GM23338 (cell line): Measurements from ENCODE around the gene RENBP. TPM values are rescaled to one million over a fixed set of nuclear protein-coding genes. Genes with fewer than 3 reads are reported as not detected.
A peak's percentile ranks its signal among the peaks of the same experiment; 100 is the strongest.

Experiments used
- ATAC-seq: fragments of 200-7000 bp; cut with Tn5 transposase; 3 replicates; pipeline ENCODE4 v1.9.1; 2020
- DNase-seq: peaks from one replicate; pipeline ENCODE4 v3.0.0-alpha.2; 2015; ENCODE audit warnings: low spot score
- H2AFZ ChIP-seq: fragments of 200-600 bp; sonication (generic); 2 replicates; pipeline ENCODE4 v1.8.0; 2016; ENCODE audit warnings: antibody characterized with exemption, mild to moderate bottlenecking, moderate library complexity
- H3F3A ChIP-seq: fragments of 200-600 bp; sonication (generic); replicated peaks from 2 replicates; pipeline ENCODE4 v1.8.0; 2017; ENCODE audit warnings: antibody characterized with exemption, mixed run types, low read depth
- H3K27ac ChIP-seq: fragments of 200-600 bp; sonication (generic); 2 replicates; pipeline ENCODE4 v1.6.1; 2016; ENCODE audit warnings: low read depth
- H3K27me3 ChIP-seq: fragments of 200-600 bp; sonication (generic); 2 replicates; pipeline ENCODE4 v1.8.0; 2016; ENCODE audit warnings: mild to moderate bottlenecking, mixed run types, moderate library complexity; ENCODE audit not compliant: insufficient read depth
- H3K36me3 ChIP-seq: fragments of 200-600 bp; sonication (generic); 2 replicates; pipeline ENCODE4 v1.8.0; 2016; ENCODE audit warnings: mild to moderate bottlenecking; ENCODE audit not compliant: insufficient read depth
- H3K4me1 ChIP-seq: fragments of 200-600 bp; sonication (generic); 2 replicates; pipeline ENCODE4 v1.8.0; 2016; ENCODE audit warnings: mild to moderate bottlenecking, moderate library complexity; ENCODE audit not compliant: insufficient read depth
- H3K4me2 ChIP-seq: fragments of 200-600 bp; sonication (generic); 2 replicates; pipeline ENCODE4 v1.7.1; 2017; ENCODE audit warnings: mixed run types
- H3K4me3 ChIP-seq: fragments of 200-600 bp; sonication (generic); 2 replicates; pipeline ENCODE4 v1.6.1; 2016; ENCODE audit warnings: mixed run types
- H3K79me2 ChIP-seq: fragments of 200-600 bp; sonication (generic); replicated peaks from 2 replicates; pipeline ENCODE4 v1.8.0; 2017; ENCODE audit warnings: mild to moderate bottlenecking; ENCODE audit not compliant: insufficient read depth
- H3K9me2 ChIP-seq: fragments of 200-600 bp; sonication (generic); 2 replicates; pipeline ENCODE4 v1.8.0; 2017; ENCODE audit not compliant: insufficient read depth
- H4K20me1 ChIP-seq: fragments of 200-600 bp; sonication (generic); replicated peaks from 2 replicates; pipeline ENCODE4 v1.8.0; 2017; ENCODE audit warnings: mild to moderate bottlenecking; ENCODE audit not compliant: insufficient read depth
- H3K27ac Mint-ChIP-seq: 2 replicates; pipeline ENCODE4 v1.8.0; 2020; ENCODE audit warnings: inconsistent platforms, mild to moderate bottlenecking, moderate library complexity, mixed read lengths
- H3K27me3 Mint-ChIP-seq: 3 replicates; pipeline ENCODE4 v1.8.0; 2022; ENCODE audit warnings: low read depth, mild to moderate bottlenecking, moderate library complexity, mixed read lengths, inconsistent platforms; ENCODE audit not compliant: insufficient read depth, poor library complexity
- H3K36me3 Mint-ChIP-seq: 3 replicates; pipeline ENCODE4 v1.8.0; 2021; ENCODE audit warnings: low read depth, mild to moderate bottlenecking, inconsistent platforms, moderate library complexity, mixed read lengths
- H3K4me1 Mint-ChIP-seq: 3 replicates; pipeline ENCODE4 v1.8.0; 2020; ENCODE audit warnings: mild to moderate bottlenecking, inconsistent platforms, mixed read lengths
- H3K4me3 Mint-ChIP-seq: 3 replicates; pipeline ENCODE4 v1.8.0; 2021; ENCODE audit warnings: moderate library complexity, mild to moderate bottlenecking, inconsistent platforms, mixed read lengths
- H3K9me3 Mint-ChIP-seq: 3 replicates; pipeline ENCODE4 v1.8.0; 2020; ENCODE audit warnings: moderate library complexity, mild to moderate bottlenecking, inconsistent platforms, mixed read lengths
- ZNF114 ChIP-seq: fragments of 250-450 bp; sonication (Bioruptor Pico); IDR thresholded peaks from 2 replicates; pipeline ENCODE4 v1.5.0; 2020; ENCODE audit warnings: mild to moderate bottlenecking, moderate library complexity
- polyA plus RNA-seq: library from polyadenylated mRNA; unstranded; fragments of >200 nt; fragmentation: Nextera tagmentation; extraction: Ambion mirVana; gene quantifications from 2 replicates; pipeline ENCODE4 v1.2.1, GENCODE V29; 2016
- total RNA-seq: library from RNA; depleted of rRNA; stranded (reverse); fragments of >200 nt; shearing (Covaris generic); gene quantifications from 2 replicates; pipeline ENCODE4 v1.2.3, GENCODE V29; 2014
- TF ChIP-seq, protein P1 (sequence below): fragments of 250-450 bp; sonication (Bioruptor Pico); IDR thresholded peaks from 2 replicates; pipeline ENCODE4 v1.5.0; 2020; ENCODE audit warnings: mild to moderate bottlenecking, moderate library complexity
- TF ChIP-seq, protein P2 (sequence below), 2 experiments: fragments of 200-600 bp in 1 of 2; sonication (generic) in 1 of 2; conservative IDR thresholded peaks; 2 replicates each; pipeline versions ENCODE4 v1.5.1 to v1.6.1; 2016 to 2017; ENCODE audit warnings: antibody characterized with exemption in 2 of 2, low read depth in 2 of 2, mild to moderate bottlenecking in 2 of 2, moderate library complexity in 1 of 2

Gene RENBP
- total and polyA plus RNA-seq, 2 experiments from 2014 or later: 2.0 to 10.3 TPM

DNA sequence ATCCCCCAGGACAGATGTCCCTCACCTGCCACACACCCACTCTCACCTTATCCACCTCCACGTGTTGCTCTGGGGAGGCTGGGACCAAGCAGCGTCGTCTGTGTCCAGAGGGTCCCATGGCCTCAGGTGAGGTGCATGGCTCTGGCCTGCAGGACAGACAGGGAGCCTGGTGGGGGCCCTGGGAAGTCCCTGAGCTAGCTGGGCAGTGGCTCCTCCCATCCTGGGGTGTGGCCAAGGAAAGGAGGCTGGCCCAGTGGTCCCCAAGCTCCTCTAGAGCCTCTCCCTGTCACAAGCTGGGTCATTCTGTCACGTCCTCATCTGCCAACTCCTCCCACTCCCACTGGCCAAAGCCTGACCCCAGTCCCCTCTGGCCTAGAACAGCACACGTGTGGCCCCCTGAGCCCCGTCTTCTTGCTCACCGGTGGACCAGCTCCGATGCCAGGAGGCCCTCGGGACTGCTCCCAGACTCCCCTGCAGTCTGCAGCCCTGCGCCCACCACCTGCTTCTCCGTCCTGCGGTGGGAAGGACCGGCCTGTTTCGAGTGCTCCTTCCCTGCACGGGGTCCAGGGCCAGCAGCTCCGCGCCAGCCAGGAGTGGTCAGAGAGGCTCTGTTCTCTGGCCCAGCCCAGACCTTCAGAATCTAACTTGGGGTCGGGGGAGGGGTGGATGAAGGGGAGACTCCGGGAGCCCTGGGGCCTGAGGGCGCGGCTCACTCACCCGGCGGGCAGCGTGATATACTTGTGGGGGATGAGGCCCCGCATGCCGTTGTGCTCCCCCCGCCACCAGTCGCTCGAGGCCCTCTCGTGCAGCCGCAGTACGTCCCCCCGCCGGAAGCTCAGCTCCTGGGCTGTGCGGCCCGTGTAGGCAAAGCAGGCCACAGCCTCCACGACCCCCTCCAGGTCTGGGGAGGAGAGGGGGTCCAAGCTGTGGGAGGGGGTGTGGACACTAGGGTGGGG lies 35.1 kb downstream of the RENBP start:
- ATAC-seq (peak; percentile 81), DNase-seq (peak; percentile 49)
- Histone ChIP-seq H3K27me3 (no peaks in the 10 kb centered on the region), H3K27ac (no peak overlapping the region), H2AFZ (no peak overlapping the region), H3K9me2 (no peaks in the 10 kb centered on the region), H3F3A (no peaks in the 10 kb centered on the region), H3K4me3 (no peak overlapping the region), H3K79me2 (no peaks in the 10 kb centered on the region), H3K4me2 (no peak overlapping the region), H3K36me3 (no peaks in the 10 kb centered on the region), H4K20me1 (no peaks in the 10 kb centered on the region), H3K4me1 (no peaks in the 10 kb centered on the region)
- Mint-ChIP-seq H3K4me1 (peaks cover 3% of the 10 kb centered on the region; the same call in 2 of the 3 replicates), H3K4me3 (no peak overlapping the region), H3K36me3 (peaks cover 6% of the 10 kb centered on the region; the same call in 2 of the 3 replicates), H3K9me3 (no peaks in the 10 kb centered on the region), H3K27me3 (no peaks in the 10 kb centered on the region), H3K27ac (no peak overlapping the region)
- TF ChIP-seq ZNF114 (CRISPR knock-in tag): no peak
- TF ChIP-seq, protein P1, sequence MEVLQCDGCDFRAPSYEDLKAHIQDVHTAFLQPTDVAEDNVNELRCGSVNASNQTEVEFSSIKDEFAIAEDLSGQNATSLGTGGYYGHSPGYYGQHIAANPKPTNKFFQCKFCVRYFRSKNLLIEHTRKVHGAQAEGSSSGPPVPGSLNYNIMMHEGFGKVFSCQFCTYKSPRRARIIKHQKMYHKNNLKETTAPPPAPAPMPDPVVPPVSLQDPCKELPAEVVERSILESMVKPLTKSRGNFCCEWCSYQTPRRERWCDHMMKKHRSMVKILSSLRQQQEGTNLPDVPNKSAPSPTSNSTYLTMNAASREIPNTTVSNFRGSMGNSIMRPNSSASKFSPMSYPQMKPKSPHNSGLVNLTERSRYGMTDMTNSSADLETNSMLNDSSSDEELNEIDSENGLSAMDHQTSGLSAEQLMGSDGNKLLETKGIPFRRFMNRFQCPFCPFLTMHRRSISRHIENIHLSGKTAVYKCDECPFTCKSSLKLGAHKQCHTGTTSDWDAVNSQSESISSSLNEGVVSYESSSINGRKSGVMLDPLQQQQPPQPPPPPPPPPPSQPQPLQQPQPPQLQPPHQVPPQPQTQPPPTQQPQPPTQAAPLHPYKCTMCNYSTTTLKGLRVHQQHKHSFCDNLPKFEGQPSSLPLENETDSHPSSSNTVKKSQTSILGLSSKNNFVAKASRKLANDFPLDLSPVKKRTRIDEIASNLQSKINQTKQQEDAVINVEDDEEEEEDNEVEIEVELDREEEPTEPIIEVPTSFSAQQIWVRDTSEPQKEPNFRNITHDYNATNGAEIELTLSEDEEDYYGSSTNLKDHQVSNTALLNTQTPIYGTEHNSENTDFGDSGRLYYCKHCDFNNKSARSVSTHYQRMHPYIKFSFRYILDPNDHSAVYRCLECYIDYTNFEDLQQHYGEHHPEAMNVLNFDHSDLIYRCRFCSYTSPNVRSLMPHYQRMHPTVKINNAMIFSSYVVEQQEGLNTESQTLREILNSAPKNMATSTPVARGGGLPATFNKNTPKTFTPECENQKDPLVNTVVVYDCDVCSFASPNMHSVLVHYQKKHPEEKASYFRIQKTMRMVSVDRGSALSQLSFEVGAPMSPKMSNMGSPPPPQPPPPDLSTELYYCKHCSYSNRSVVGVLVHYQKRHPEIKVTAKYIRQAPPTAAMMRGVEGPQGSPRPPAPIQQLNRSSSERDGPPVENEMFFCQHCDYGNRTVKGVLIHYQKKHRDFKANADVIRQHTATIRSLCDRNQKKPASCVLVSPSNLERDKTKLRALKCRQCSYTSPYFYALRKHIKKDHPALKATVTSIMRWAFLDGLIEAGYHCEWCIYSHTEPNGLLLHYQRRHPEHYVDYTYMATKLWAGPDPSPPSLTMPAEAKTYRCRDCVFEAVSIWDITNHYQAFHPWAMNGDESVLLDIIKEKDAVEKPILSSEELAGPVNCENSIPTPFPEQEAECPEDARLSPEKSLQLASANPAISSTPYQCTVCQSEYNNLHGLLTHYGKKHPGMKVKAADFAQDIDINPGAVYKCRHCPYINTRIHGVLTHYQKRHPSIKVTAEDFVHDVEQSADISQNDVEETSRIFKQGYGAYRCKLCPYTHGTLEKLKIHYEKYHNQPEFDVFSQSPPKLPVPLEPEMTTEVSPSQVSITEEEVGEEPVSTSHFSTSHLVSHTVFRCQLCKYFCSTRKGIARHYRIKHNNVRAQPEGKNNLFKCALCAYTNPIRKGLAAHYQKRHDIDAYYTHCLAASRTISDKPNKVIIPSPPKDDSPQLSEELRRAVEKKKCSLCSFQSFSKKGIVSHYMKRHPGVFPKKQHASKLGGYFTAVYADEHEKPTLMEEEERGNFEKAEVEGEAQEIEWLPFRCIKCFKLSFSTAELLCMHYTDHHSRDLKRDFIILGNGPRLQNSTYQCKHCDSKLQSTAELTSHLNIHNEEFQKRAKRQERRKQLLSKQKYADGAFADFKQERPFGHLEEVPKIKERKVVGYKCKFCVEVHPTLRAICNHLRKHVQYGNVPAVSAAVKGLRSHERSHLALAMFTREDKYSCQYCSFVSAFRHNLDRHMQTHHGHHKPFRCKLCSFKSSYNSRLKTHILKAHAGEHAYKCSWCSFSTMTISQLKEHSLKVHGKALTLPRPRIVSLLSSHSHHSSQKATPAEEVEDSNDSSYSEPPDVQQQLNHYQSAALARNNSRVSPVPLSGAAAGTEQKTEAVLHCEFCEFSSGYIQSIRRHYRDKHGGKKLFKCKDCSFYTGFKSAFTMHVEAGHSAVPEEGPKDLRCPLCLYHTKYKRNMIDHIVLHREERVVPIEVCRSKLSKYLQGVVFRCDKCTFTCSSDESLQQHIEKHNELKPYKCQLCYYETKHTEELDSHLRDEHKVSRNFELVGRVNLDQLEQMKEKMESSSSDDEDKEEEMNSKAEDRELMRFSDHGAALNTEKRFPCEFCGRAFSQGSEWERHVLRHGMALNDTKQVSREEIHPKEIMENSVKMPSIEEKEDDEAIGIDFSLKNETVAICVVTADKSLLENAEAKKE (CRISPR knock-in tag): no peak
- TF ChIP-seq, protein P2, sequence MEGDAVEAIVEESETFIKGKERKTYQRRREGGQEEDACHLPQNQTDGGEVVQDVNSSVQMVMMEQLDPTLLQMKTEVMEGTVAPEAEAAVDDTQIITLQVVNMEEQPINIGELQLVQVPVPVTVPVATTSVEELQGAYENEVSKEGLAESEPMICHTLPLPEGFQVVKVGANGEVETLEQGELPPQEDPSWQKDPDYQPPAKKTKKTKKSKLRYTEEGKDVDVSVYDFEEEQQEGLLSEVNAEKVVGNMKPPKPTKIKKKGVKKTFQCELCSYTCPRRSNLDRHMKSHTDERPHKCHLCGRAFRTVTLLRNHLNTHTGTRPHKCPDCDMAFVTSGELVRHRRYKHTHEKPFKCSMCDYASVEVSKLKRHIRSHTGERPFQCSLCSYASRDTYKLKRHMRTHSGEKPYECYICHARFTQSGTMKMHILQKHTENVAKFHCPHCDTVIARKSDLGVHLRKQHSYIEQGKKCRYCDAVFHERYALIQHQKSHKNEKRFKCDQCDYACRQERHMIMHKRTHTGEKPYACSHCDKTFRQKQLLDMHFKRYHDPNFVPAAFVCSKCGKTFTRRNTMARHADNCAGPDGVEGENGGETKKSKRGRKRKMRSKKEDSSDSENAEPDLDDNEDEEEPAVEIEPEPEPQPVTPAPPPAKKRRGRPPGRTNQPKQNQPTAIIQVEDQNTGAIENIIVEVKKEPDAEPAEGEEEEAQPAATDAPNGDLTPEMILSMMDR (conservative IDR thresholded peaks at IDR 0.05; ENCODE audit: low read depth in 2 of 2): no peak
